ENCODE measurements around the gene ZNF383.
"Not testable (repeated sequence)": the region's sequence is repeated elsewhere in the genome, so short reads cannot be mapped to it uniquely, and the experiment has no call there.

ZNF383 gene

DNA sequence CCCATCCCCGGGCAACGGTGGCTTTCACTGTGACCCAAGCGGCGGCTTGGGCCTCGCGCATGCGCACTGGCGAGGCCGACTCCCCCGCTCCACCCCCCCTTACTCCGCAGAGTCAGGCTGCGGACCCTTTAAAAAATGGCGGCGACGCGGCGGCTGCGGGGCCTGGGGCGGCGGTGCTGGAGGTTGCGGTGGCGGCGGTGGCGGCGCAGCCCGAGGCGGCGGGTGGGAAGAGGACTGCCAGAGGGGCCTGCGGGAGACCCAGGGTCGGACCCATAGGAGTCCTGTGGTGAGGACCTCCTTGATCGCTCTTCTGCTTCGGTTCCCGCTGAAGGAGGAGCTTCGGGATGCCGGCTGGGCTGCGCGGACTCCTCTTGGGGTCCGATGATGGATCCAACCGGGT lies 76.2 kb downstream of the ZNF383 start:
- DNase-seq: not testable (repeated sequence)

Data from CD4-positive, alpha-beta T cell treated with Interleukin-17A for 1 hour (primary cell).